Gastrocnemius medialis (tissue), 4 donors: ENCODE results near the gene CHST11. TPM values are rescaled to one million over a fixed set of nuclear protein-coding genes. Genes with fewer than 3 reads are reported as not detected.

Experiments used
- ATAC-seq, 2 donors: fragments of 150-250 bp; one replicate each; pipeline ENCODE4 v1.9.1; 2016
- DNase-seq, 2 donors: peaks; one replicate each; pipeline ENCODE4 v3.0.0-alpha.2; 2019
- H3K27ac ChIP-seq, 4 donors: fragments of 200-600 bp; sonication (generic); 1 replicate in 1 of 4; 2 replicates in 3 of 4; pipeline ENCODE4 v1.5.1; 2016 to 2018; ENCODE audit warnings: mild to moderate bottlenecking in 2 of 4, moderate library complexity in 1 of 4
- H3K27me3 ChIP-seq, 3 donors: fragments of 200-600 bp; sonication (generic) in 2 of 3; 1 replicate in 1 of 3; 2 replicates in 2 of 3; pipeline versions ENCODE4 v1.5.1 to v1.6.0; 2016 to 2019; ENCODE audit warnings: mild to moderate bottlenecking in 1 of 3, moderate library complexity in 1 of 3
- H3K36me3 ChIP-seq, 2 donors: fragments of 200-600 bp; sonication (generic) in 1 of 2; one replicate each; pipeline ENCODE4 v1.5.1; 2017 to 2018
- H3K4me1 ChIP-seq, 2 donors: fragments of 200-600 bp; sonication (generic) in 1 of 2; one replicate each; pipeline ENCODE4 v1.5.1; 2016 to 2017; ENCODE audit warnings: mild to moderate bottlenecking in 2 of 2
- H3K4me3 ChIP-seq, 4 donors: fragments of 200-600 bp; sonication (generic) in 3 of 4; 1 replicate in 1 of 4; 2 replicates in 3 of 4; pipeline ENCODE4 v1.5.1; 2016 to 2019; ENCODE audit warnings: mild to moderate bottlenecking in 2 of 4
- H3K9me3 ChIP-seq, 3 donors: fragments of 200-600 bp; sonication (generic) in 2 of 3; 1 replicate in 1 of 3; 2 replicates in 2 of 3; pipeline ENCODE4 v1.5.1; 2016 to 2019
- POLR2A ChIP-seq, 2 donors: fragments of 450-650 bp; IDR thresholded peaks; one replicate each; pipeline ENCODE4 v1.6.1; 2017; ENCODE audit warnings: antibody characterized with exemption in 2 of 2, mild to moderate bottlenecking in 2 of 2, moderate library complexity in 2 of 2
- in situ Hi-C, 4 donors: fragments of 200-750 bp; cut with MboI; loops; one replicate each; pipeline versions ENCODE4 v1.15.0 to v1.8.0; 2017; ENCODE audit warnings: low sequenced_read_pairs in 4 of 4
- intact Hi-C: fragments of 100-400 bp; cut with DNase I; formaldehyde crosslinking; loops from one replicate; pipeline ENCODE4 v1.15.1; 2023; ENCODE audit warnings: low total_unique reads
- total RNA-seq, 4 donors: library from RNA; depleted of rRNA; stranded (reverse); fragments of >200 nt; gene quantifications; one replicate each; pipeline versions ENCODE4 v1.1.0 to v1.2.3, GENCODE V29; 2016
- TF ChIP-seq, protein P1 (sequence below), 5 experiments: fragments of 450-650 bp in 3 of 5; fragments of 200-600 bp in 2 of 5; sonication (generic) in 2 of 5; IDR thresholded peaks in 4 of 5; conservative IDR thresholded peaks in 1 of 5; 1 replicate in 4 of 5; 2 replicates in 1 of 5; pipeline ENCODE4 v1.5.1; 2016 to 2019; ENCODE audit warnings: antibody characterized with exemption in 5 of 5, mild to moderate bottlenecking in 3 of 5, moderate library complexity in 3 of 5

CHST11 gene
- total RNA-seq, 4 donors from 2014 or later: 0.17 to 2.1 (median 1.4) TPM

DNA sequence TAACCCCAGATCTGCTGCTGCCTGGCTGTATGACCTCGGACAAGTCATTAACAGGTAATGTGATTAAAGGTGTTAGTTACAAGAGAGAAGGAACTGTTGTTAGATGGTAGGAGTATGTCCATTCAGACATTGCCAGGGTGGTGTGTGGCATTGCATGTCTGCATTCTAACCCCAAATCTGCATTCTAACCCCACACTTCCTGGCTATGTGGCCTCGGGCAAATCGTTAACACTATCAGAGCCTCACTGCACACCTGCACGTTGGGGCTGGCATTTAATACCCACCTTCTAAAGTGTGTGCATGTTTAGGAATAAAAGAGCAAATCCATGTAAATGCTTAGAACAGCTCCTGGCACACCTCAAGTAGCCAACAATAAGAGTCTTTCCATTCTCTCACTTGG lies 46.4 kb downstream of the CHST11 start:
- in situ Hi-C loops (no loop called here), intact Hi-C loops (no loop called here)
- Histone ChIP-seq H3K27ac (no peak overlapping the region), H3K4me3 (no peak overlapping the region), H3K9me3 (no peaks in the 10 kb centered on the region), H3K27me3 (no peaks in the 10 kb centered on the region), H3K36me3 (no peaks in the 10 kb centered on the region), H3K4me1 (no peaks in the 10 kb centered on the region)
- TF ChIP-seq POLR2A (IDR thresholded peaks at IDR 0.05): no peak
- TF ChIP-seq, protein P1, sequence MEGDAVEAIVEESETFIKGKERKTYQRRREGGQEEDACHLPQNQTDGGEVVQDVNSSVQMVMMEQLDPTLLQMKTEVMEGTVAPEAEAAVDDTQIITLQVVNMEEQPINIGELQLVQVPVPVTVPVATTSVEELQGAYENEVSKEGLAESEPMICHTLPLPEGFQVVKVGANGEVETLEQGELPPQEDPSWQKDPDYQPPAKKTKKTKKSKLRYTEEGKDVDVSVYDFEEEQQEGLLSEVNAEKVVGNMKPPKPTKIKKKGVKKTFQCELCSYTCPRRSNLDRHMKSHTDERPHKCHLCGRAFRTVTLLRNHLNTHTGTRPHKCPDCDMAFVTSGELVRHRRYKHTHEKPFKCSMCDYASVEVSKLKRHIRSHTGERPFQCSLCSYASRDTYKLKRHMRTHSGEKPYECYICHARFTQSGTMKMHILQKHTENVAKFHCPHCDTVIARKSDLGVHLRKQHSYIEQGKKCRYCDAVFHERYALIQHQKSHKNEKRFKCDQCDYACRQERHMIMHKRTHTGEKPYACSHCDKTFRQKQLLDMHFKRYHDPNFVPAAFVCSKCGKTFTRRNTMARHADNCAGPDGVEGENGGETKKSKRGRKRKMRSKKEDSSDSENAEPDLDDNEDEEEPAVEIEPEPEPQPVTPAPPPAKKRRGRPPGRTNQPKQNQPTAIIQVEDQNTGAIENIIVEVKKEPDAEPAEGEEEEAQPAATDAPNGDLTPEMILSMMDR (IDR thresholded peaks at IDR 0.05 in 4 of 5, conservative IDR thresholded peaks at IDR 0.05 in 1 of 5): no peak
- ATAC-seq: no peak
- DNase-seq: no peak

GRCh38 chr12:104504146-104504545 lies 47.4 kb downstream of the CHST11 start:
- Histone ChIP-seq H3K9me3 (no peaks in the 10 kb centered on the region), H3K27me3 (no peaks in the 10 kb centered on the region), H3K4me1 (no peaks in the 10 kb centered on the region), H3K27ac (no peak overlapping the region), H3K36me3 (no peaks in the 10 kb centered on the region), H3K4me3 (no peak overlapping the region)
- in situ Hi-C loops: no loop called here
- DNase-seq (no peak), ATAC-seq (no peak)
- intact Hi-C loops: no loop called here
- no peak for TF ChIP-seq POLR2A (IDR thresholded peaks at IDR 0.05)
- TF ChIP-seq, protein P1 (IDR thresholded peaks at IDR 0.05 in 4 of 5, conservative IDR thresholded peaks at IDR 0.05 in 1 of 5): no peak

DNA sequence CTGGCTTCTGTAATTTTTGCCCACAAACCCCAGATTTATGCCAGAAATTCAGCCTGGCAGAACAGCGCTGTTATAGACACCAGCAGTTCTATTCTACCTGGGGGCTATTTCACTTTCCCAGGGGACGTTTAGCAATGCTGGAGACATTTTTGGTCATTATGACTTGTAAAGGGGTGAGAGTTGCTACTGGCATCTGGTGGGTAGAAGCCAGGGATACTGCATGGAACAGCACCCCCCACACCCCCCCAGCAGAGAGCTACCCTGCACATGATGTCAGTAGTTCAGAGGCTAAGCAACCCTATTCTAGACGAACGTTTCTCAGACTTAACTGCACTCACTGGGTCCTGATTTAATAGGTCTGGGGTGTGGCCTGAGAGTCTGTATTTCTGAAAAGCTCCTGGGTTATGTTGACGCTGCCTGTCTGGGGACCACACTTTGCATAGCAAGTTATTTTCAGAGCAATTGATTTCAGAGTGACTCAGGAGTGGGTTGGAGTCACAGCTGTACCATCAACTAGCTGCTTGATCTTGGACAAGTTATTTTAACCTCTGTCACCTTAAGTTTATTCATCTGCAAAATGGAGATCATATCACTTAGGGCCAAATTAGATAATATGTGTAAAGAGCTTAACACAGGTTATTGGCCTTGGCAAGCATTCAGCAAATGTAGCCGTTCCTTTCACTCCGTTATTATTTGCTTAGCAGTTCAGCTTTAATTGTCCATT lies 48.5 kb downstream of the CHST11 start:
- intact Hi-C loops: no loop called here
- ATAC-seq: no peak

DNA sequence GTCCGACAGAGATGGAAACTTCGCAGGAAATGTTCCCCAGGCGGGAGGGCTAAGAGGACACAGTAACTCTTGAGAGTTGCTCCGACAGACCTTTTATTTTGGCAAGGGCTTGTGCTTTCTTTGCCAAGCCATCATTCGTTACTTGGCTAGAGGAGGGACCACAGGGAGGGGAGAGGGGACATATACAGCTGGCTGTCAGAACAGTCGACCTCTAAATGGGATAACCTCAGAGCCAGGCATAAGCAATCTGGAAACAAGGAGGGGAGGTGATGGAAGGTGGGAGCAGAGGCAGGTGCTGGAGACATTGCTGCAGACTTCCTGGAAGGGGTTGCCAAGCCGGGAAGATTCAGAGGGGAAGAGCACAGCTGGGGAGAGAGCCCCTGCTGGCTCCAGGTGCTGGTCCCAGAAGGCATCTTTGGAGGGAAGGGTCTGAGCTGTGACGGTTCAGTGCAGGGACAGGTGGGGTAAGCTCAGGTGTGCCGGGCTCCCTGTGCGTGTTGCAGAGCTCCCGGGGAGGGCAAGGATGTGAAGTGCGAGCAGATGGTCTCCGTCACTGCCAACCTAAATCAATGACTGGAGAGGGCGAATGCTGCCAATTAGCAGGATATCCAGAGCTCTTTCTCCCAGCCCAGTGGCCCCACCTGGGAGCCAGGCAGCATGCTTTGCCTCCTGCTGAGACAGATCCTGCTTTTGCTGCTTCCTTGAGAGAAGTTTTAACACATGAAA lies 50.1 kb downstream of the CHST11 start:
- H3K27ac ChIP-seq: no peak overlapping the region
- TF ChIP-seq, protein P1 (IDR thresholded peaks at IDR 0.05 in 4 of 5, conservative IDR thresholded peaks at IDR 0.05 in 1 of 5): no peak
- TF ChIP-seq POLR2A (IDR thresholded peaks at IDR 0.05): no peak
- DNase-seq (no peak), ATAC-seq (no peak)
- H3K36me3 ChIP-seq: no peaks in the 10 kb centered on the region
- in situ Hi-C loops: no loop called here
- intact Hi-C loops: no loop called here
- H3K4me1 ChIP-seq: no peaks in the 10 kb centered on the region
- no peak overlapping the region for H3K4me3 ChIP-seq
- no peaks in the 10 kb centered on the region for H3K27me3 ChIP-seq
- H3K9me3 ChIP-seq: no peaks in the 10 kb centered on the region

More for the DNA sequence above, 48.5 kb downstream of the CHST11 start:
- no peaks in the 10 kb centered on the region for H3K36me3 ChIP-seq
- no peaks in the 10 kb centered on the region for H3K27me3 ChIP-seq
- no peaks in the 10 kb centered on the region for H3K9me3 ChIP-seq
- no peaks in the 10 kb centered on the region for H3K4me1 ChIP-seq
- H3K4me3 ChIP-seq: no peak overlapping the region
- TF ChIP-seq POLR2A (IDR thresholded peaks at IDR 0.05): no peak
- TF ChIP-seq, protein P1 (IDR thresholded peaks at IDR 0.05 in 4 of 5, conservative IDR thresholded peaks at IDR 0.05 in 1 of 5): no peak
- no peak overlapping the region for H3K27ac ChIP-seq
- in situ Hi-C loops: no loop called here
- no peak for DNase-seq
